HuH-7.5 (cell line): Measurements from ENCODE around the gene SH3BGRL2.

Experiments
- DNase-seq: peaks from one replicate; pipeline ENCODE4 v3.0.0; 2011; ENCODE audit warnings: low spot score

SH3BGRL2 gene

GRCh38 chr6:79699606-79700005 lies 68.5 kb downstream of the SH3BGRL2 start:
- no peak for DNase-seq

- DNase-seq, result no peak
These were observed 71.6 kb downstream of the SH3BGRL2 start for GRCh38 chr6:79702691-79703090.

- no peak for DNase-seq
These were observed 73.1 kb downstream of the SH3BGRL2 start for GRCh38 chr6:79704200-79704599.

- no peak for DNase-seq
These were observed 74.4 kb downstream of the SH3BGRL2 start for GRCh38 chr6:79705456-79705995.

GRCh38 chr6:79706527-79706926 lies 75.4 kb downstream of the SH3BGRL2 start:
- DNase-seq, result no peak

DNA sequence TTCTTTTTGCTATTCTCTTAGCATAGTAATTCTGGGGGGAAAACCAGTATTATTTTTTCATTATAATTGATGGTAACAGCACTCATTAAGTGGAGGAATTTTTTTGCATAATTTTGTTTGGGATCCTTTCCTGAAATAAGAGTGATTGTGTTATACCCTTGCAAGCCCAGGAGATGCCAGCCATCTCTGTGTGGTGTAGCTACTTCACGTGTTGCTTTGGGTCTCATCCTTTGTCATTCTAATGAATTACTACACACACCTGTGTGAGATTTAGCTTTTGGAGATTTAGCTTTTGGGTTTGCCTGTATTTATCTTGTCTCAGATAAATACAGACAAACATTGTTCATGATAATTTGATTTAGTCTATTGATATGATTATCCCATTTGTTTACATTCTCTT lies 76.5 kb downstream of the SH3BGRL2 start:
- DNase-seq, result no peak

DNA sequence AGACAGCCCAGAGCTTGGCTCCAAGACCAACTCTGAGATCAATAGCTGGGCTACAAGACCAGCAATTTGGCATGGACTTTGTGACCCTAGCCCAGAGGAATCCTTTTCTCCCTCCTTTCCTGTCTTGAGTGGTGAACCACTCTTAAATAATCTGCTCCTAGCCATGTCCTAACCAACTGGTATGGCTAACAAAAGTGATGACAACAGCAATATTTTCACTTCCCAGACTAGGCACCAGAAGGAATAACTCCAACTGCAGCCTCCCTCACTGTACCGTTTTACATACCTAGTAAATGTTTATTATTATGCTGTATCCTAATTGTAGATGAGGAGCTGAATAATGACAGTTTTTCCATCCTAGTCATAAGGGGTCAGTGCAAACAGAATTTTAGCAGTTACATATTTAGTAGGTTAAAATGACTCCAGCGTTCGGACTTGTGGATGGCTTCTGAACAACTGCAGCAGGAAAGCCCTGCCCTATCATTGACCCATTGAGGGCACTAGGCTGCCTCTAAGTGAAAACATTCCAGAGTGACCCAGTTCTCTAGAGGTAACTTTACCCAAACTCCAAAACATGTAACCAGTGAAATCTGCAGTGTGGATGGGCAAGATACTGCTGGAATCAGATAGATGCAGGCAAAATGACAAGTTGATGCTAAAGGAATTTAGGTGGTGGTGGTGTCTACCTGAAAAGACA lies 77.1 kb downstream of the SH3BGRL2 start:
- no peak for DNase-seq

GRCh38 chr6:79710127-79710526 lies 79.0 kb downstream of the SH3BGRL2 start:
- DNase-seq, result no peak

DNA sequence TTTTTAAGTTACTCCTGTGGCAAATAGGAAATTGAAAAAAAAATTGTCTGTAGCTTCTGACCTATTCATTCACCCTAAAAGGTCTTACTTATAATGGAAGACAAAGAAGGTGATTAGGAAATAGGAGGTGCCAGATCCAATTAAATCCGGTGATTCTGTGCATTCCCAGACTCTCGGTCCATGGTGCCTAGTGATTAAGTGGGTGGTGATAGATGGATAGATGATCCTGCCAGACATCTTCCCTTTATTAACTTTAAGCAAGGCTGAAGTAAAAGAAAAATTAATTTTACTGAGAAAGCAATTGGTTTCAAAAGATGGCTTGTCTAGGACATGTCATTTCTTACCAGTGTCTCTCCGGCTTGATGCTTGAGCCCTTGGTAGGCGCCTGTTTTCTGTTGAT lies 80.0 kb downstream of the SH3BGRL2 start:
- no peak for DNase-seq

GRCh38 chr6:79712144-79712543 lies 81.0 kb downstream of the SH3BGRL2 start:
- DNase-seq, result no peak

DNA sequence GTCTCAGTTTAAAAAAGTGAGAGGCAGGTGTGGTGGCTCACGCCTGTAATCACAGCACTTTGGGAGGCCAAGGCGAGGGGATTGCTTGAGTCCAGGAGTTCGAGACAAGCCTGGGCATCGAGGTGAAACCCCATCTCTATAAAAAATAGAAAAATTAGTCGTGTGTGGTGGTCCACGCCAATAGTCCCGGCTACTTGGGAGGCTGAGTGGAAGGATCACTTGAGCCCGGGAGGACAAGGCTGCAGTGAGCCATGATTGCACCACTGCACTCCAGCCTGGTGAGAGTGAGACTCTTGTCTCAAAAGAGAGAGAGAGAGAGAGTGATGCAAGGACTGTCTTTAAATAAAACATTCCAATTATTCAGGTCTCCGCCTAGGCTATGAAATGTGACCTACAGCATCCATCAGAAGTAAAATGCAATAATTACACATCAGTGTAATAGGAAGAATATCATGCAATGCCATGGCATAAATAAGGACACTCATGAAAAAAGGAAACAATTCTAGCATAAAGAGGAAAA lies 81.5 kb downstream of the SH3BGRL2 start:
- DNase-seq, result no peak

GRCh38 chr6:79713701-79714322 lies 82.7 kb downstream of the SH3BGRL2 start:
- DNase-seq, result no peak

DNA sequence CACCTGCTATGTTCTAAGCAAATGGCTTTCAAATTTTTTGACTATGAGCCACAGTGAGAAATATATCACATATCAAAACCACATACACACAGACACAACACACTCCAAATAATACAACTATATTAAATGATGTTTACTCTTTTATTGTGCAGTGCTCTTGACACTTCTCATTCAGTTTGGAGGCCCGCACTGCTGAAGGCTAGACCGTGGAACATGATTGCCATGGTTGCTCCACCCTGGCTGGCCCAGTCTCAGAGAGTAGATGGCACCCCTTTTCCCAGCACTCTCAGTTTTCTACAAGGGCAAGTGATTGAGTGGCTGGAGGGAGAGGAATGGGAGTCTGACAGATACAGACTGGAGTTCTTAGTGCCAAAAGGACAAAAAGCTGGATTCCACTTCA lies 86.9 kb downstream of the SH3BGRL2 start:
- no peak for DNase-seq

GRCh38 chr6:79718509-79719247 lies 87.5 kb downstream of the SH3BGRL2 start:
- no peak for DNase-seq

DNA sequence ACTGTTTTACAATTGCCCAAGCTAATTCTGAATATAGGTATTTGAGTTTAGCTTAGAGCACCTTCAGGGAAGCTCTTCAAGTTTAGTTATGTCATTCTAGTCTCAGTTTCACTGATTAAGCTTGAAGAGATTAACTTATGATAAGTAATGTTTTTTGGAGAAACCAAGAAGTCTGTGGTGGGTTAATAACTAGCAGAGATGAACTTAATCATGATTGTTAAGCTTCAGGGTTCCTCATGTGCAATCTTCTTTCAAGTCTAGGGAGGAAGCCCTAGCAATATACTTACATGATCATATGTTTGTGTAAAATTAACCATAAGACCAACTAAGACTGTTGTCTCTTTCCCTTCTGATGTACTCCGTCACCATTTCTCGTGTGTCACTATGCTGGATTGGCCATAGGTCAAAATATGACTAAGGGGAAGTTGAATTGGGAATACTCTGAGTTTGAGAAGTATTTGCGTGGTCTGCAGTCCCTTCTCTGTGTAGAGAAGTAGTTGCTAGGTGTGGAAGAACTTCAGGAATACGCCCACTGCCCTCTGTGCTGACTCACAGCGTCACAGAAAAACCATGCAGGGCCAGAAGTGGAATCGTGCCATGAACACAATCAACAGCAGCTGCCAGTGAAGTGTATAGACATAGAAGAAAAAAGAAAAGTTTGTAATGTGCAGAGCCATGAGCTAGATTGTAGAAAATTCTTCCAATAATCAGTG lies 88.3 kb downstream of the SH3BGRL2 start:
- DNase-seq, result no peak

DNA sequence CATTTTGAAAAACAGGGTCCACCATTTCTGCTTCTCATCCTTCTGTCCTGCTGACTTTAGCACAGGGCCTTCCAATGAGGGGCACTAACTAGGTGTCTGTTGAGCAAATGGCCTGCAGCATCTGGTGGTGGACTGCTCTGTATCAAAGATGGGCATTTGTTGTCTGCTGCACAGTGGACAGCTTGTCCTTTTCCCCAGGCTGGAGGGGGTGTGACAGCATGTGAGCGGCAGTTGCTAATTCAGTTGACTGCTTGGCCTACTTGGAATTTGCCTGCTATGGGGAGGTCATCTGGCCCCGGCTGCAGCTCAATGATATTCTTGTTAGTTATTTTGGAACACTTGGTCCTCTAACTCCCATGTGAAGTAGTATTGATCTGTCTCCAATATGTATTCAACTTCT lies 93.7 kb downstream of the SH3BGRL2 start:
- no peak for DNase-seq

GRCh38 chr6:79731471-79731870 lies 100.3 kb downstream of the SH3BGRL2 start:
- no peak for DNase-seq

GRCh38 chr6:79733388-79733787 lies 102.3 kb downstream of the SH3BGRL2 start:
- DNase-seq, result no peak

DNA sequence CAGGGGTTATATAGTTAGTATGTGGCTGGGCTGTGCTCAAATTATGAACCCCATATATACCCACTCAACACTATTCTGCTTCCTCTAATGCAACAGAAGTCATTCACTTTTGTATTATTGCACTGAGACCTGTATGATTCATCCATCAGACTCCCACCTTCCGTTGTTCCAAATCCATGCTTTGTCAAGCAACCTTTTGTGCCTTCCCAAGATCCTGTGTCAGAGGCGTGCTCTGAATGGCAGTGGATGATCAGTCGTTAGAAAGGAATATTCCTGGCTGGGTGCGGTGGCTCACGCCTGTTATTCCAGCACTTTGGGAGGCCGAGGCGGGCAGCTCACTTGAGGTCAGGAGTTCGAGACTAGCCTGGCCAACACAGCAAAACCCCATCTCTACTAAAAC lies 103.2 kb downstream of the SH3BGRL2 start:
- DNase-seq, result no peak

DNA sequence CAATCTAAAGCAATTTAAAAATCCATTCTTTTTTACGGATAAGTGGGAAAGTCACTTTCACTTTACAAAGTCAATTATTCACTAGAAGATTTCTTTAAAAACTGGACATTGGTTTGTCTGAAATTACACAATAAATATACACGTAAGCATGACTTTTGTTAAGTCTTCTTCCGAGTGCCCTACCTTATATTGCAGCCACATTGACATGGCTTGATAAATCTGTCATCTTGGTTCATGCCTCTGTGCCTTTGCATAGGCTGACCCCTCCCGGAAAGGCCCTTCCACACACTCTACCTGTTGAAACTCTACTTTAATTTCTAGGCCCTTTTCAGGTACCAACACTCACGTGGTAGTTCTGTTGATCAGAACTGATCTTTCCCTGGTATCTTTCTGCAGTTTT lies 104.1 kb downstream of the SH3BGRL2 start:
- no peak for DNase-seq

GRCh38 chr6:79737172-79737571 lies 106.0 kb downstream of the SH3BGRL2 start:
- DNase-seq, result no peak

GRCh38 chr6:79742030-79742429 lies 110.9 kb downstream of the SH3BGRL2 start:
- no peak for DNase-seq
